Adrenal gland (tissue), 5 donors: ENCODE data around the gene KATNB1.

Experiments used
- CTCF ChIP-seq, 6 experiments: fragments of 450-650 bp in 4 of 6; fragments of 200-600 bp in 2 of 6; sonication (generic) in 1 of 6; IDR thresholded peaks; 1 replicate in 5 of 6; 2 replicates in 1 of 6; pipeline versions ENCODE4 v1.5.1 to v1.8.0; 2016 to 2021; ENCODE audit warnings: antibody characterized with exemption in 6 of 6, mild to moderate bottlenecking in 2 of 6, moderate library complexity in 1 of 6
- POLR2A ChIP-seq, 2 donors: fragments of 450-650 bp; IDR thresholded peaks; one replicate each; pipeline ENCODE4 v1.6.1; 2017; ENCODE audit warnings: antibody characterized with exemption in 2 of 2, mild to moderate bottlenecking in 2 of 2, moderate library complexity in 1 of 2
- donor health status: DM: no; HTN: no; CAD: no.

DNA sequence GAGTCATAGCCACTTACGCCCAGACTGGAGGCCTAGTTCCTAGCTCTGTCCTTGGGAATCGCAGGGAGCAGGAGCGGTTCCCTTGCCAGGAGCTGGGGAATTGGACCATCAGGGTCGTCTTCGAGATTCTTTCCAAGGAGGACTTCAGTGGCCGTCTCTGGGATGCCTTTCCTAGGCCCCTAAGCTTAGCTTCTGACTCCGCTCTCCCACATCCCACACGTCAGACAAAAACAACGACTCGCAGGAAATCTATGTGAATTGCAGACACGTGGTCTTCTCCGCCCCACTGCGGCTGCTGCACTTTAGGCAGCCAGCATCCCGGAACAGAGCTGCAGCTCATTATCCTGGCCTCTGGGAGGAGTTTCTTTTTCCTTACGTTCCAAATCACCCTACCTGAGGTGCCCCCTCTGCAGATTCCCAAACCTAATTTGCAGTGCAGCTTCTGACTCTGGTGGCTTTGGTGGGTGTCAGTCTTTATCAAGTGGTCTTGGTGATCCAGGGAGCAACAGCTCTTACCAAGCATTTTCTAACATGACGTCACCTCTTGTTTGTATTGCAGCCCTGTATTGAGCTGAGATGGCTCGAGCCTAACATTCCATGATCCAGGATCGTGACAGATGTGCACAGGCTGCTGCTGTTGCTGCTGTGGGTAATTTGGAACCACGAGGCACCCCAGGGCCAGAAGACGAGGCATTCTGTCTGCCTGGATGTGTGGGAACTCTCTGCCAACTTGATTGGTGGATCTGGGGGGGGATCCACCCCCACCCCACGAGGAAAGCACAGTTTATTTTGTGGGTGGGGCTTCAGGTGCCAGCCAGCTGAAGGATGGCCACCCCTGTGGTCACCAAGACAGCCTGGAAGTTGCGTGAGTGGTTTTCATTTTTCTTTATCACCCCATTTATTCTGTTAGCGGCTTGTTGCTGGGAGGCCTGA is 1.1 kb downstream of the KATNB1 start:
- no peak for TF ChIP-seq POLR2A (IDR thresholded peaks at IDR 0.05)
- TF ChIP-seq CTCF (IDR thresholded peaks at IDR 0.05) = peak in 2 of 6 experiments; percentile 18 to 34
